Midbrain (tissue), 1 donor: ENCODE results near the gene UVSSA.

Experiments used
- DNase-seq: peaks from one replicate; lab custom pipeline; 2025; lab: John Stamatoyannopoulos, UW

The UVSSA gene, protein sequence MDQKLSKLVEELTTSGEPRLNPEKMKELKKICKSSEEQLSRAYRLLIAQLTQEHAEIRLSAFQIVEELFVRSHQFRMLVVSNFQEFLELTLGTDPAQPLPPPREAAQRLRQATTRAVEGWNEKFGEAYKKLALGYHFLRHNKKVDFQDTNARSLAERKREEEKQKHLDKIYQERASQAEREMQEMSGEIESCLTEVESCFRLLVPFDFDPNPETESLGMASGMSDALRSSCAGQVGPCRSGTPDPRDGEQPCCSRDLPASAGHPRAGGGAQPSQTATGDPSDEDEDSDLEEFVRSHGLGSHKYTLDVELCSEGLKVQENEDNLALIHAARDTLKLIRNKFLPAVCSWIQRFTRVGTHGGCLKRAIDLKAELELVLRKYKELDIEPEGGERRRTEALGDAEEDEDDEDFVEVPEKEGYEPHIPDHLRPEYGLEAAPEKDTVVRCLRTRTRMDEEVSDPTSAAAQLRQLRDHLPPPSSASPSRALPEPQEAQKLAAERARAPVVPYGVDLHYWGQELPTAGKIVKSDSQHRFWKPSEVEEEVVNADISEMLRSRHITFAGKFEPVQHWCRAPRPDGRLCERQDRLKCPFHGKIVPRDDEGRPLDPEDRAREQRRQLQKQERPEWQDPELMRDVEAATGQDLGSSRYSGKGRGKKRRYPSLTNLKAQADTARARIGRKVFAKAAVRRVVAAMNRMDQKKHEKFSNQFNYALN

GRCh38 chr4:1346781-1347409 is at the start of gene UVSSA:
TSS of gene UVSSA (plus strand) at chr4:1347208. CDS start at chr4:1348092, 884 bp downstream.
- peak; percentile 99 for DNase-seq

GRCh38 chr4:1297456-1298325 is 49.3 kb upstream of the UVSSA start:
- no peak for DNase-seq

GRCh38 chr4:1298461-1298860 is 48.5 kb upstream of the UVSSA start:
- no peak for DNase-seq

GRCh38 chr4:1299301-1299860 is 47.6 kb upstream of the UVSSA start:
- DNase-seq = no peak

- DNase-seq = no peak
Observed at GRCh38 chr4:1300466-1301455, 46.2 kb upstream of the UVSSA start.

DNA sequence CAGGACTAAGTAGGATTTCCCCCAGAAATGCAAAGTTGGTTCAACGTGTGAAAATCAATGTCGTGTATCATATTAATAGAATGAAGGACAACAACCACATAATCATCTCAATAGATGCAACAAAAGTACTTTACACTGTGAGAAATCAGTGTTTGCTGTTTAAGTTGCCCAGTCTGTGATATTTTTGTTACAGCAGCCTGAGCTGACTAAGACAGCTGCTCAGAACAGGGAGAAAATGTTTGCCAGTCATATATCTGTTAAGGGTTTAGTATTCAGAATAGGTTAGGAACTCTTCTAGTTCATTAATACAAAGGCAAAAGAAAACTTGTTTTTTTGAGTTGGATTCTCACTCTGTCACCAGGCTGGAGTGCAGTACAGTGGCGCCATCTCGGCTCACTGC is 44.8 kb upstream of the UVSSA start:
- no peak for DNase-seq

DNA sequence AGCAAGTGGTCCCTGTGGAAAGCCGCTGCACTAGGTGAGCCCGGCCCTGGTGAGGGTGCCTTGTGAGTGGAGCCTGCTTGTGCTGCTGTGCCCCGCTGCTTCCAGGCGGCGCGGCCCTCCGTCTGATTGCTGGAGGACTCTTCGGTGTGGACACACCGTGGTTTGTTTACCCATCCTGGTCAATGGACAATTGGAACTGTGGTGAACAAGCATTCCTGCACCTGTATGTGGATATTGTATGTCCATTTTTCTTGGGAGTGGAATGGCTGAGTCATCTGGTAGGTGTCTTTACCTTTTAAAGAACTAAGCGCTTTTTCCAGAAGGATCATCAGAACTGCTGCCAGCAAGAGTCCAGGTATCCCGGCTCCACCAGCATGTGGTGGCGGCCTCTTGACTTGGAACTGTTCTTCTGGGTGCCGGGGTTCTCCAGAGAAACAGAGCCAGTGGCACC is 41.7 kb upstream of the UVSSA start:
- no peak for DNase-seq

GRCh38 chr4:1305781-1306455 is 41.1 kb upstream of the UVSSA start:
- DNase-seq = no peak

GRCh38 chr4:1307951-1308735 is 38.9 kb upstream of the UVSSA start:
- DNase-seq = no peak

DNA sequence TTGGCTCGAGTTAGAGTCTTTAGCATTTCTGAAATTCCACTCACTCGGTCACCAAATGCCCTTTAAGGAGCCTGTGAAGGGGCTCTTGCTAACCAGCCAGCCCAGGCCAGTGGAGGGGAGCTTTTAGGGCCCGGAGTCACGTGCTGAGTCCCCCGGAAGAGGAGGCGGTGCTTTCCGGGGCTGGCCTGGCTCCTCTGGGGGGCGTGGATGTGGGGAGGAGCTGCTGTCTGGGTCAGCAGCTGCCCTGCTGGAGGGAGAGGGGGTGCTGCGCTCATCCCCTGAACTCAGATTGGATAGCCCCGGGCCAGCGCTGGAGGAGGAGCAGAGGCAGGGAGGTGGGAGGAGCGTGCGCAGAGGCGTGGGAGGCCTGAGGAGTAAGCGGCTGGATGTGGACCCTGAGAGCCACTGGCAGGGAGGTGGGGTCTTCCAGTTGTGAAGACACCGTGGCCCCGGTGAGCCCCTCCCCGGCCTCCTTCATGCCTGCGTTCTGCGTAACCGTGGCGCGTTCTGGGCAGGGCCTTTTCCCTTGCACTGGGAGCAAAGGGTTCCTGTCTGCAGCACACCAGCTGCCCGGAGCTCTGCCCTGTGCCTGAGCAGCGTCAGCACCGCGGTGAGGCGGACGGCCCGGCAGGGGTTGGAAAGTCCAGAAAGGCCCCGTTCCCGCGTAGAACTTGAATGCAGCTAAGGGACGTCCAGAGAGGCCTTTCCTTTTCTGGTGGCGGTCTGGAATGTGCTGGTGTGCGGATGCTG is 37.6 kb upstream of the UVSSA start:
- peak; percentile 92 for DNase-seq

GRCh38 chr4:1310031-1310795 is 36.8 kb upstream of the UVSSA start:
- no peak for DNase-seq

DNA sequence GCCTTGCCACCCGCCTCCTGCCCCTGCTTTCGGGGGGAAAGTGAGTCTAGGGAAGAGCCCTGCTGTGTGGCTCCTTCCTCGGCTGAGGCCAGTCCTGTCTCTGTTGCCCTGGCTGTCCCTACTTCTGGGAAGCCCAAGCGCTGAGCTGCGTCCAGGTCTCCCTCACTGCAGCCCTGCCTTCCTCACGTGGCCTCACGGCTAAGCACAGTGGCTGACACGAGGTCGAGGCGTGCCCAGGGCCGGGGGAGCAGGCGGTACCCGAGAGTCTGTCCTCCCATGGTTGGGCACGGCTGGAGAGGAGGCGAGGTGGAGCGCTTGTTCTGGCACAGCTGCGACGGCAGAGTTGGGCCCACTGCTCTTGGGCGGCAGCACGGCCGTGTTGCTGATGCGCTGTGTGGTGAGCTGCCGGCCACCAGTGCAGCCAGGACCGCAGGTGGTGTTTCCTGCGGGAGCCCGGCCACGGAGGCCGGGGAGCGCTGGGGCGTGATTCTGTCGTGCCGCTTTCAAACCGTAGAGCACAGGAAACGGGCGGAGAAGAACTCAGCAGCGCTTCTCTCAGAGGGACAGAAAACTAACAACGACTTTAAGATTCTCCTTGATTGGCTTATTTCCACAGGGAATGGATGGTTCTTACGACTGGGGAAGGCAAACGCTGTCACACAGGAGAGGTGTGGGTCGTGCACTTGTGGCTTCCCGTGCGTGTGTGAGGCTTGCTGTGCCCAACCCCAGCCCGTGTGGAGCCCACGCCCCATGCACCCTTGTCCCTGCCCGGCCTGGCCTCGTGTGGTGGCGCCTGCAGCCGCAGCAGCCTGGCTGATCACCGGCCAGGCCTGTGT is 36.0 kb upstream of the UVSSA start:
- DNase-seq = no peak

- DNase-seq = no peak
Observed at GRCh38 chr4:1312821-1313640, 34.0 kb upstream of the UVSSA start.

DNA sequence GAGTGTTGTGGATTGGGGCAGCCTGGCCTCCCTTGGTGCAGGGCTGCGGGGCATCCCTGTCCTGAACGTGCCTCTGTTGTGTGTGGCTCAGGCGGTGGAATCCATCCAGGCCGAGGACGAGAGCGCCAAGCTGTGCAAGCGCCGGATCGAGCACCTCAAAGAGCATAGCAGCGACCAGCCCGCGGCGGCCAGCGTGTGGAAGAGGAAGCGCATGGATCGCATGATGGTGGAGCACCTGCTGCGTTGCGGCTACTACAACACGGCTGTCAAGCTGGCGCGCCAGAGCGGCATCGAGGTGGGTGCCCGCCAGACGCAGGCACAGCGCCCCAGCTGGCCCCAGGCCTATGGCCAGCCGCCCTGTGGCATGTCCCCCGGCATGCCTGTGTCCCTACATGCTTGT is 31.7 kb upstream of the UVSSA start:
- no peak for DNase-seq

DNA sequence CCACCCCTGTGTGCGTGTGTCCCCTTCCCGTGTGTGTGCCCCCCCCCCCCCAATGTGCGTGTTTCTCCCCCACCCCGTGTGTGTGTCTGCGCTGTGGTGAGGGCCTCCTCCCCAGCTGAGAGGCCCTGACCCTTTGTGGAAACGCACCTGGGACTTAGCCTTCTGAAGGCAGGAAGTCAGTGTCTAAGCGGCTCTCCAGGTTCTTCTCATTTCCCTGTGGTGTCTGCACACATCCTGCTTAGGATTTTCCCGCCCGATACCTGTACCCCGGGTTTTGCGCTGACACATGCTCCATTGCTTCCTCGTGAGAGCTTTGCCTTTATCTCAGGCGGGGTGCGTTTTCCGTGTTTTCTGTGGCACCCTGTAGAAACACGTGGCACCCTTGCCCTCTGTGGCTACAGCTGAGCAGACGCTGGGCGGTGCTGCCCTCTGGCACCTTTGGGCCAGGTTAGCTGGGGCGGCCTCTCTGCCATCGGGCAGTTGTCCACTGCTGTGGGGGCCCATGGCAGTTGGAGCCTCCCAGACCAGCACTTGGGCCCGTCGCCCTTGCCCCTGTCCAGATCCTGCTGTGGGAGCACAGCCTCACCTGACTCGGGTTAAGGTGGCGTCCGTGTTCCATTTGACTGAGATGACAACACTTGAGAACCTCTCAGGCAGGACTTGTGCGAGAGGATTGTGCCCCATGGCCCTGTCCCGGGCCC is 31.0 kb upstream of the UVSSA start:
- DNase-seq = no peak
